ENCODE data around the gene ZNF830. TPM values are rescaled to one million over a fixed set of nuclear protein-coding genes. Genes with fewer than 3 reads are reported as not detected.

Gene ZNF830
- total RNA-seq, 1 experiment from 2014 or later: 19.2 TPM

DNA sequence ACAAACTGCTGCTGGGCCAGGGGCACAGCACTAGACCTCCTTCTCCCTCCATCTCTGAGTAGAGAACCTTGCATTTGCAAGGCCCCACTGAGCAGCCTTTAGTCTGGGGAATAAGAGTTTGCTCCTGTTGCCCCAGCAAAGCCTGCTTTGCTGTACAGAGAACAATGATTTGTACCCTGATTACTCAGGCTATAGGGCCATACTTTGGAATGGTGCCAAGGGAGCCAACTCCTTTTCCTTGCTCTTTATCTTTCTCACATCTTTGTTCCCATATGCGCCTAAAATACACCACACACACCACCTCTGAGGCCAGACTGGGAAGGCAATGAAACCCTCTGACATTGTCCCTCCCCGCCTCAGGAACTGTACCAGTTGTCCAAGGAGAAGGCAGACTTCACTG, 40.2 kb downstream of the ZNF830 start:
- Histone ChIP-seq H3K4ac (ENCODE audit: low read depth, low read length) (no peak overlapping the region), H2BK5ac (ENCODE audit: insufficient read length, low read length) (no peak overlapping the region), H3K4me2 (ENCODE audit: insufficient read depth, insufficient read length, low read length) (no peak overlapping the region), H4K5ac (ENCODE audit: insufficient read length, low read depth, low read length) (no peak overlapping the region), H3K9ac (ENCODE audit: extremely low read depth, insufficient read length, low read length) (no peak overlapping the region), H2BK12ac (ENCODE audit: insufficient read length, low read depth, low read length) (no peak overlapping the region), H3K23me2 (ENCODE audit: insufficient read length, low read depth, low read length, poor library complexity, severe bottlenecking) (no peaks in the 10 kb centered on the region), H2BK15ac (ENCODE audit: low read depth, low read length) (no peak overlapping the region), H4K91ac (ENCODE audit: insufficient read length, low read depth, low read length) (no peak overlapping the region), H3K18ac (ENCODE audit: insufficient read length, low read depth, low read length) (no peak overlapping the region), H3K27ac (ENCODE audit: insufficient read length, low read depth, low read length) (no peak overlapping the region), H3K79me1 (ENCODE audit: insufficient read depth, low read depth, low read length, poor library complexity, severe bottlenecking) (no peaks in the 10 kb centered on the region), H2AFZ (ENCODE audit: low read length) (no peak overlapping the region), H3K27me3 (ENCODE audit: insufficient read depth, low read length) (no peaks in the 10 kb centered on the region), H2BK120ac (ENCODE audit: low read depth, low read length, poor library complexity, severe bottlenecking) (no peak overlapping the region), H3K56ac (ENCODE audit: insufficient read length, low read depth, low read length) (no peak overlapping the region), H3K9me3 (ENCODE audit: control insufficient read depth, low read depth, low read length) (no peaks in the 10 kb centered on the region), H2AK5ac (ENCODE audit: insufficient read length, low read length) (no peak overlapping the region), H2BK20ac (ENCODE audit: low read depth, low read length, poor library complexity, severe bottlenecking) (no peak overlapping the region), H3K14ac (ENCODE audit: insufficient read depth, low read length) (no peak overlapping the region), H3K79me2 (ENCODE audit: insufficient read depth, low read length) (no peaks in the 10 kb centered on the region), H3T11ph (ENCODE audit: low read length) (no peak overlapping the region), H3K23ac (ENCODE audit: insufficient read length, low read depth, low read length) (no peak overlapping the region), H3K4me1 (ENCODE audit: insufficient read depth, low read length) (no peaks in the 10 kb centered on the region), H4K20me1 (ENCODE audit: control insufficient read depth, insufficient read depth, insufficient read length) (no peaks in the 10 kb centered on the region), H4K8ac (replicated peaks; ENCODE audit: insufficient read length, low read depth, low read length) (no peak overlapping the region)
- Mint-ChIP-seq H3K27me3 (ENCODE audit: low read depth) (no peaks in the 10 kb centered on the region), H3K4me3 (no peak overlapping the region), H3K27ac (peak overlapping the region in 1 of 3 experiments; percentile 31; a peak in 2 of 7 replicates), H3K9me3 (no peaks in the 10 kb centered on the region), H3K4me1 (no peaks in the 10 kb centered on the region), H3K36me3 (ENCODE audit: insufficient read depth in 1 of 3, low read depth in 3 of 3) (peaks cover 27 to 99% (median 91%) of the 10 kb centered on the region in 3 experiments)
- WGBS (ENCODE audit: extremely low coverage, insufficient read length, low lambda C conversion rate): no CpG with 5 or more reads among the region's 2 CpGs
- no peak for TF ChIP-seq CTCF (conservative IDR thresholded peaks at IDR 0.05)
- DNase-seq: no peak
